NCI-H146 (cell line): ENCODE data around the gene RGS12.
A peak's percentile ranks its signal among the peaks of the same experiment; 100 is the strongest.

Source experiments
- DNase-seq: peaks from one replicate; lab custom pipeline; 2025; lab: John Stamatoyannopoulos, UW

Gene RGS12

DNA sequence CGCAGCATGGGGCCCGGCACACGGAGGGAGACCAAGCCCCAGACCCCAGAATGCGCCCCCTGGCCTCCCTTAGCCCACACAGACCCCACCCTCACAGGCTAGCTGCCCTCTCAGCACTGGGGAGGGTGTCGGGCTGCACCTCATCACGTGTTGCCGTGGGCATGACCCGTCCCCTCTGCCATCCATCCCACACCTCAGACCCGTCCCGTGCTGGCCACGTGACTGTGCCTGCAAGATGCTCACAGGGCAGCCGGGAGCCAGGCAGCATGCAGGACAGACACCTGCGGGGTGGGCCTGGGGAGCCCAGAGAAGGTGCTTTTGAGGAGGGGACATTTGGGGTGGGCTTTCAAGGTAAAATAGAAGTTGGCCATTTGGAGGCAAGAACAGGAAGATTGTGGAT is 39.0 kb upstream of the RGS12 start:
- DNase-seq = no peak

DNA sequence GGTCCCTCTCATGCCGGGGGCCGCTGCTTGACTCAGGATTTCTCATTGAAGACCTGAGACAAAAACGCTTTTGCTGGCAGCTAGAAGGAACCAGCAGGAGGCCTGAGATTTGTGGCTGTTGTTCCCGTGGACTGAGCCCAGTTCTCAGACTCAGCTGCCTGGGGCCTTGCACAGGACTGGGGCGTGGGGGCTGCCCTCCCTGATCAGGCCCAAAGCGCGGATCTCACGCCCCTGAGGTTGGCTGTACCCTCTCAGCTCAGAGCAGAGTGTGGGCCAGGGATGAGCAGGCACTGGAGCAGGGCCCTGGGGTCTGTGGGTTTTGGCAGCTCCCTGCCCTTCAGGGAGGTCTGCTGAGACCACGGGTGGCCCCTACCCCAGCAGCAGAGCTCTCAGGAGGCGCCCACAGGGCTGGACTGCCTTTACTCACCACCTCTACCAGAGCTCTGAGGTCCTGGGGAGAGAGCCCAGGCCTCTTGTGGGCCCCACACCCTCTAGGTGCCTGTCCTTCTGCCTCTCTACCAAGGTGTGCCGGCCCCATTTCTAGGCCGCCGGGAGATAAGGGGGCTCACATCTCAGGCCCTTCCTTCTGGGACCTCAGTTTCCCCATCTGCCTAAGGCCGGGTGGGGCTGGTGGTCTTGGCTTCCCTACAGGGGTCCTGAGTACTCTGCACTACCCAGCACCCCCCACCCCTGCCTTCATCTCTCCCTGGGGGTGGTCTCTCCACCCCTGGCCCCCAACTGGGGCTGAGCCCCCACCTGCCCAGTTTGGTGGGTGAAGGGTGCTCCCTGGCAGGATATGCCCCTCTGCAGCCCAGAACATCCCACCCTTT is 38.3 kb upstream of the RGS12 start:
- no peak for DNase-seq

DNA sequence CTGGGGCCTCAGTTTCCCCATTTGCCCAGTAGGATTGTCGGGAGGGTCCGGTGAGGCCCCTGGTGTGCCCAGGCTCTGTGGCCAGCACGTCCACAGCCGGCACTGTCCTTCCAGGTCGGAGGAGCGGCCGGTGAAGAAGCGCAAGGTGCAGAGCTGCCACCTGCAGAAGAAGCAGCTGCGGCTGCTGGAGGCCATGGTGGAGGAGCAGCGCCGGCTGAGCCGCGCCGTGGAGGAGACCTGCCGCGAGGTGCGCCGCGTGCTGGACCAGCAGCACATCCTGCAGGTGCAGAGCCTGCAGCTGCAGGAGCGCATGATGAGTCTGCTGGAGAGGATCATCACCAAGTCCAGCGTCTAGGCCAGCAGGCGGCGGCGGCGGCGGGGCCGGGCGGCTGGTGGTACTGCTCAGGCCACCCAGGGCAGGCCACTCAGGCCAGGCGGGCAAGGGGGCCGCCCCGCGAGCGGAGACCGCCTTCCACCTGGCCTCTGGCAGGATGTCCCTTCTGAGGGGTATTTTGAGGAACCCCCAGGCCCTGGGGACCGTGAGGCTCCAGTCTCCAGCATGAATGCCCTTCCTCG is 37.1 kb upstream of the RGS12 start:
- no peak for DNase-seq

DNA sequence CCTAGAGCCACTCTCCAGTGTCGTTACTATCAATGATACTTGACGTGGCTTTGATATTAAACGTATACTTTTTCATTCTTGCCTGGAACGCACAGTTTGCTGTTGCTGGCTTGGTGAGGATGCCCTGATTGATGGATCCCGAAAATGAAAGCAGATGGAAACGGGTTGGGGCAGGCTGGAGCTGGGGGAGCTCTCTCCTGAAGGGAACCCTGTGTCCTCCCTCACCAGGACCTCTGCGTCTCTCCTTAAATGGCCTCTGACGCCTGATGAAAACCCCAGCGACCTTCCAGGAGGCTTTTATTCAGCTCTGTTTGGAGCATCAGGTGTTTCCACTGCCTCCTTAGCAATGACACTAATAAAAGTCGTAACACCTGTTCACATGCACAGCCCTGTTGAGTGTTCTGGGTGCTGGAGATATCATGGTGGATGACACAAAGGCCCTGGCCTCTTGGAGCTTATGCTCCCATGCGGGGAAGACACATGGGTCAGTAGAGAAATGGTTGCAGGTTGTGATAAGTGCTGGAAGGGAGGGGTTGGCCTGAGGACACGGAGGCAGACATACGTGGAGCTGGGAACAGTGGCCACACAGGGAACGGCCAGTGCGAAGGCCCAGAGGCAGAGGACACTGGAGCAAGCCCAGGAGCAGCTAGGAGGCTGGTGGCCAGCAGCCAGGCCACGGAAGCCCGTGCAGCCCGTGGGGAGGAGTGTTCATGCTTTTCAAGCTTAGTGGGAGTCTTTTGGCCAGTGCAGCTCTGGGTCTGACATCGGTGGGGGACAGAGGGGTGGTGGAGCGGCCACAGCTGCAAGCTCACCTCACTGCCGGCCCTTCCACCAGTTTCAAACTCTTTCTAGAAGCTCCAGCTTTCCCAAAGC is 36.4 kb upstream of the RGS12 start:
- DNase-seq = no peak

DNA sequence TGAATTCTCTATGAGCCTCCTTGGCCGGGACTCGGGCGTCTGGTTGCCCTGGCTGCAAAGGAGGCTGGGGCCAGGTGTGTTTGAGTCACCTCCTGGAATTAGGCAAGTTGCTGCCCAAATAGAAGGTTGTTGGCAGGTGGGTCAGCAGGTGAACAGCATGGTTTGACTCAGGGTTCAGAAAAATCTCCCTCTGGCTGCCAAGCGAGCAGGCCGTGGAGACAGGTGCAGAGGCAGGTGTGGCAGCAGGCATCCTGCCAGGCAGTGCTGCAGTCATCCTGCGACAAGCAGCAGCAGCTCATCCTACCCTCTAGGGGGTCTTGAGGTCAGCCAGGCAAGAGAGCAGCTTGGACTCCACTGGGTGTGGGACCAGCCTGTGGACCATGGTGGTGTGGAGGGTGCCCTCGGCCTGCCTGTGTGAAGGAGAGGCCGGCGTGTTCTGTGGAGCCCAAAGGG is 35.7 kb upstream of the RGS12 start:
- DNase-seq = peak; percentile 89

DNA sequence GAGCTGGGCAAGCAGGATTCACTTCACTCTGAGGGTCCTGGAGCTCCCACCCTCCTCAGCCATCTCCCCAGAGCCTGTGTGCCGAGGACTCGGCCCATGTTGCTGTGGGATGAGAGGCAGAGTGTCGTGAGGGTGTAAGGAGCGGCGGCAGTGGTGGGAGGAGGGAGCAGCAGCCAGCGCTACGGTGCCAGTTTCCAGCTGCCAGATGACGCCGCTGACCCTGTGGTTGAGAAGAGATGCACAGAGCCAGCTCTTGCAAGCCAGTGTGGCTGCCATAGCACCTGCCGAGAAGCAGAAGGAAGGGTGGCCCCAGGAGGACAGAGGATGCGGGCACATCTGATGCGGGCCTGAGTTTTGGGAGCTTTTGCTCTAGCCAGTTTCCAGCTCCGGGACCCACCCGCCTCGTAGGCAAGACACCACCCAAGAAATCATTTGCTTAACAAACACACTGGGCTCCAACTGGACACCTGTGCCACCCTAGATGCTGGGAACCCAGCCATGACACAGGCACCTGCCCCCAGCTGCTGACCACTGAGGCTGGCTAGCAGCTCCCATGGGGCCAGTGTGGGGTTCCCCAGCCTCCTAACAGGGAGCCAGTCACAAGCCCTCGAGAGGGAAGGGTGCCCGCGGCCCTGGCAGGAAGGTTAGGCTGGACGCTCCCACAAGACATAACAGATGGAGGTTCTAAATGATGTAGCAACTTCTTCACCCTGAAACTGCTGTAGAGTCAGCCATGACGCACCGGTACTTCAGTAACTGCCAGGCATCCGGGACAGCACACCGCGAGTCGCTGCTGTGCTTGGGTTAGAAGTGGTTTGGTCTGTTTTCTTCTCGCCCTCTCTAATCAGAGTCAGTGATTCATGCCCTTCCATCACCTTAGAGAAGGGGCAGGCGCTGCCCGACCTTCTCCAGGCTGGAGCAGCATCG is 35.0 kb upstream of the RGS12 start:
- DNase-seq = no peak

DNA sequence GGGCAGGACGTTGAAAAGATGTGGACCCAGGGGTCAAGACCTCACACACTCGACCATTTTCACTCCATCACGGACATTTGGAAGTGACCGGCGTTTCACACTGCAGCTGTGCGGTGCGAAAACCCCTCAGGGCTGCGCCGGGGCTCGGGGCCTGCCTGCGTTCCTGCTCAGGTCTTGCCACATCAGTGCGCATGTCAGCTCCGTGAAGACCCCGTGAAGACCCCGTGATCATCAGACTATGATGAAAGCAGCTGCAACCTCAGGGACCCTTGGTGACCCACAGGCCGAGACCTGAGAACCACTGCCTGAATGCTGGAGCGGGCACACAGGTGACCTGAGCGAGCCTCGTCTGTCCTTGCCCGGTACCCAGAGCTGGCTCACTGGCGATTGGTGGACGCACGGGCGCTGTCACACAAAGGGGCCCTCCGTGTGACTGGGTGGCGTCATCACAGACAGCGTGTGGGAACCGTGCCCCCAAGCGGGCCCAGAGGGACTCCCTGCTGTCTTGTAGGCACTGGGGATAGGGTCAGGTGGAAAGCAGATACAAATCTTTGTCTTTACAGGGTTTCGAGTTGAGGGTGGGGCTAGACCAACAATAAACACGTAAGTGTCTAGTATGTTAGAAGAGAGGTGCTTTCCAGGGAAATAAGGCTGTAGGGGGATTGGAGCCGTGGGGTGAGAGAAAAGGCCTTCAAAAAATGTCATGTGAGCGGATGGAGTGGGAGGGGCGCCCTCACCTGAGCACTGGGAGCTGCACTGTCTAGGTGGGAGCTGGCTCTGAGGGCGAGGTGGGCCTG is 31.2 kb upstream of the RGS12 start:
- no peak for DNase-seq

DNA sequence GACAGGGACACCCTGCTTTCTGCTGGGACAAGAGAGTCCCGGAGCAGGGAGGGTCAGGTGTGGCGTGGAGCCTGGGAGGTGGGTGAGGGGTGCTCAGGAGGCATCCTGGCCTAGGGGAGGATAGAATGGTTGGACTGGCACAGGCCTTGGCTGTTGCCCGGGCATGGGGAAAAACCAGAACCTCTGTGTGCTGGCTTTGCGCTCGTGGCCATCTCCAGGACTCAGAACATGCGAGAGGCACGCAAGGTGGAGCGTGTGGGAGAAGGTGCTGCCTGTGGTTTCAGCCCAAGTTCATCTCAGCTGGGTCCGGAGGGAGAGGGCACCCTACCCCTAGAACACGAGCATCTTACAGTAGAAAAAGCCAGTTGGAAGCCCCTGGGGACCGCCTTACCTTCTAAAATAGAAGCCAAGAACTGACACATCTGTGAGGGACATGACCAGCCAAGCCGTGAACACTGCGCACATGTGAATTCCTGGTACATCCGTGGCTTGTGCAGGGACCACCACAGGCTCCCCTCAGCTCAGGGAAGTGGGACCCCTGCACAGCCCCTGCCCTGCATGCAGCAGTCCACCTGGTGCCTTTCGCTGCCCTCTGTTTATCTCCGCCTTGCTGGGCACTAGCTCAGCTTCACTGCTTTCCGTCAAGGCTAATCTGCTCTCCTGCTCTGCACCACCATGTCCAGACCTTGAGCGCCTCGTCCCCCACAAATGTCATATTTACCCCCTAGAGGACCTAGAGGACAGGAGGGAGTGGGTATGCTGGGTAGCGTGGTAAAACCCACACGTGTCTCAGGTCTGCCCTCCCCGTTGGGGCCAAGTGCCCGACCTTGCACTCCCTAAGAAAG is 30.4 kb upstream of the RGS12 start:
- no peak for DNase-seq

DNA sequence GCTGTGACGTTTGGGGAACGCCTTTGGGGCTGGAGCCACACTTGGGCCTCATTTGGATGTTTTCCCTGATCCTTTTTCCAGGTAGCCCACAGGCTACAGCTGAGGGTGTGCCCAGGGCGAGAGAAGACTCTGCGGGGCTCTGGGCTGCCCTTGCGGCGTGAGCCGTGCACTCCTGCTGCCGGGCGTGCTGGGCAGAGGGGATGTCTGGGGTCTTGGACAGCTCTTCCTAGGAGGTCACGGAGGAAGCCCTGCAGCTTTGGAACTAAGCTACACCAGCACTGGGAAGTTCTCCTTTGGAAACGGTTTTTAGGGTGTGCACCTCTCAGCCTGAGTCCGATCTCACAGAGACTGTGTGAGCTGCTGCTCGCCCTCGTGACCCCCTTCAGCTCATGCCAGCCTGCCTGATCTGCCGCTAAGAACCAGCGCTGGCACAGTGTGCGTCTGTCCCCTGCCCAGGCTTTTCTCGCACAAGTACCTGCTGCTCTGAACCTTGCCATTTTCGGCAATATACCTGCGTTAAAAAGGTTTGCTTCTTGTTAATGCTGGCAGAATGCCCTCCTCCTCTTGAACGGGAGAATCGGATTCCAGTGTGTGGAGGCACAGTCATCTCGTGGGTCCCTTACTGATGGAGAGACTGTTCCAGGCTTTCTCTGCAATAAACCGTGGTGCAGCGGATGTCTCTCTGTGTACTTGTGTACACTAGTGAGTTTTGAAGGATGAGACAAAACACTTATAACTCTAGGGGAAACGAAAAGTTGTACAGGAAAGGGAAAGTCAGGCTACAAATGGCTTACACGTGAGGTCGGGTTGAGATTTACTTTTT is 29.6 kb upstream of the RGS12 start:
- no peak for DNase-seq

DNA sequence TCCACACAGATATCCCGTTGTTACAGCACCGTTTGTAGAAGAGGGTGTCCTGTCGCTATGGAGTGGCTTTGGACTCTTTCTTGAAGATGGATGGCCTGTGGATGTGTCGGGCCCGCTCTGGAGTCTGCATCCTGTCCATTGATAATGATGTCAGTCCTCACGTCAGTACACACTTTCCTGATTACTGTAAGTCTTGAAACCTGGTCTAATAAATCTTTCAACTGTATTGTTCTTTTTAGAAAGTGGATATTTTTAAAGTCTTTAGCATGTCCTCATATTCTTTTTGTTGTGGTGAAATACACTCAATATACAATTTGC is 29.0 kb upstream of the RGS12 start:
- no peak for DNase-seq

DNA sequence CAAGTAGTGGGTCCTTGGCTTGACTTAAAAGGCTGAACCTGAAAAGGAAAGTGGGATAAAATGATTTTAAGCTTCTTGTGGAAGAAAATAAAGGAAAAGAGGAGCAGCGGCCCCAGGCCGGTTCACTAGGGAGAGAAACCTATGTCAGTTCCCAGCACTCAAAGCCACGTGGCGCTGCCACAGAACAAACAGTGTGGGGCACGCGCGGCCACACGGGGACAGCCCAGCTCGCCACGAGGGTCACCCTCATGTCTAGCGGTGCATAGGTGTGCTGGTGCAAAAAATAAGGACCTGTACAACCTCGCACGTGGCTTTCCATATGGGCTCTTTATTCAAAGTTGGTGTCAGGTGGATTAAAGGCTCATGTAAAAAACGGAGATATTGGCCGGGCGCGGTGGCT is 26.7 kb upstream of the RGS12 start:
- DNase-seq = no peak

DNA sequence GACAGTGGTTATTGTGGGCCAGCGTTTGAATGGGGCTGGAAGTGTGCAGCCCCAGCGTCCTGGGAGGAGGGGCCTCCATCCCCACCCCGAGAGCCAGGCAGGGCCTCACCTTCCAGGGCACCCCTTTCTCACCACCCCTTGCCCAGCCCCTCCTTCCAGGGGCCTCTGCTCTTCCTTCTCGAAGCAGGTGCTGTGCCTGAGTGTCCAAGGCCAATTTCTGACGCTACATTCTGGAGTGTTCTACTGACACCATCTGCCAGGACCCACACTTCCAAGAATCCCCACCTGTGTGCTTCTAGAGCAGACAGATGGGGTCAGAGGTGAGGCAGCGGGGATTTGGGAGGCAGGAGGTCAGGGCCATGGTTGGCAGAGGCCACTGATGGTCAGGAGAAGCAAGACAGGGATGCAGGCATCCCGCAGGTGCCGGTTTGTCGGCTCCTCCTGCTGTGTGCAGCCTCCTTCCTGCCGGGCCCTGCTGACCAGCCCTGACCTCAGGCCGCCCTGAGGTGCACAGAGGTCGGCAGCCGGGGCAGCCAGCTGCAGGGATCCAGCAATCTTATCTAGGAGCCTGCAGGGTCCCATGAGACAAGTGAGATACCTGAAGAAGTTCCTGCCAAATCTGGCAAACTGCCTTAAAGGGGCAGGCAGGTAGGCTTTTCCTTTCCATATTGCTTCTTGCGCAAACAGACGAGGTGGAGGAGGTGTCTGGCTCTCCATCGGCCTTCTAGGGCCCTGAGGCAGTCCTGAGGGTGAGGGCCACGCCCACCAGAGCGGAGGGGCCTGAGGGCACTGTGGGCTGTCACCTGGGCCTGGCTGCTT is 25.0 kb upstream of the RGS12 start:
- peak; percentile 38 for DNase-seq

DNA sequence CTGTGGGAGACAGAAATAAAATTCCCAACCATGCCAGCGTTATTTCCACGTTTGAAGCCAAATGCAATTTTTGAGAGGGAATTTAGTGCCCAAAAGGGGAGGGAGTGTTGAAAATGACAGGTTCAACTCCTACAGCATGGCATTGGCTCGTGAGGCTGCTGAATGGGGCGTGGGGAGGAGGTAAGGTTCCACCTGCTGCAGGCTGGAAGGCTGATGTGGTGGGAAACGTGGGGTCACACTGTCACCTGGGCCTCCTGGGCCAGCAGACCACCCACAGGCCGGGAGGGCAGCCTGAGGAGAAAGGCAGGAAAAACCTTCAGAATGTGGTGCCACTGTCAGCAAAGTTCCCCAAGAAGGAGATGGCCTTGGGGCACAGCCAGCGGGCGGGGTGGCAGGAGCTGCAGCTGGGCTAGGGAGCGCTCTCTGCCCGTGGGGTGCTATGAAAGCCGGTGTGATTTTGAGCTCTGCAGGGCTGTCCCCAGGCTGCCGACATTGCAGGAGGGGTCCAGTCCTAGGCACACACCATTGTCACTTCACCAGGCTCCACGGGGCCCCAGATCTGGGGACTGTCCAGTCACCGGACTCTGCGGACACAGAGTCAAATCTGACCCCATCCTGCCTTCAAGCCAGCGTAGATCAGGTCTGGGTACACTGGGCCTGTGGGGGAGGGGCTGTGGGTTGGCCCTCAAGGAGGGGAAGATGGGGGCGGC is 24.3 kb upstream of the RGS12 start:
- no peak for DNase-seq

DNA sequence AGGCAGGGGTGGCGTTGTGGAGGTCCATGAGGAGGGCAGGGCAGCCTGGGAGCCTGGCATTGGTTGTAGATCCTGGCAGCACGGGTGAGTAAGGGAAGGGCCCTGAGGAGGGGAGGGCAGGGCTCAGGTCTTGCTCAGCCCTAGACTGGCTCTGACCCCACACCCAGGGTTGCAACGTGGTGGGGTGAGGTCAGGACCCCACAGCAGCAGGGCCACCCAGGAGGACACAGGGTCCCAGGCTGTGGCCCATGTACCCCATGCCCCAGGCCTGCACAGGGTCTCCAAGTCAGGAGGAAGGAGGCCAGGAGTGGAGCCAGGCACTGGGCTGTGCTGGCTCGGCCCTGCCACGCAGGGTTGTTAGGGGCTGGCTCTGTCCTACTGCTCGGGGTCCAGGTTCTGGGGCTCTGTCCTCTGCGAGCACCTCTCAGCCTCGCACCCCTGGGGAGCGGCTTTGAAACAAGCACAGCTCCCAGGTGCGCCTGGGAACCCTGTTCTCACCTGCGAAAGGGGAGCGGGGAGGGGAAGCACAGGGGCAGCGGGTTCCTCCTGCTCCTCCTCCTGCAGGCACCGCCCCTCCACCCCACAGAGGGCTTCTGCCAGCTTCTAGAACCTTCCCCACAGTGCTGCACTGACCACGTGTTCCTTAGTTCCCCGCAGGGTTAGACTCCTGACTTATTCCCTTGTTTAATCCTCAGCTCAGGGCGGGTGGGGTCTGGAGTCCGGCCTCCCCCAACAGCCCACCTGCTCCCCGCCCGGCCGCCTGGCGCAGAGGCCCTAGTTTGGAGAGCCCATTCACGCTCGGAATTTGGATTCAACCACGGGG is 23.5 kb upstream of the RGS12 start:
- DNase-seq = no peak

DNA sequence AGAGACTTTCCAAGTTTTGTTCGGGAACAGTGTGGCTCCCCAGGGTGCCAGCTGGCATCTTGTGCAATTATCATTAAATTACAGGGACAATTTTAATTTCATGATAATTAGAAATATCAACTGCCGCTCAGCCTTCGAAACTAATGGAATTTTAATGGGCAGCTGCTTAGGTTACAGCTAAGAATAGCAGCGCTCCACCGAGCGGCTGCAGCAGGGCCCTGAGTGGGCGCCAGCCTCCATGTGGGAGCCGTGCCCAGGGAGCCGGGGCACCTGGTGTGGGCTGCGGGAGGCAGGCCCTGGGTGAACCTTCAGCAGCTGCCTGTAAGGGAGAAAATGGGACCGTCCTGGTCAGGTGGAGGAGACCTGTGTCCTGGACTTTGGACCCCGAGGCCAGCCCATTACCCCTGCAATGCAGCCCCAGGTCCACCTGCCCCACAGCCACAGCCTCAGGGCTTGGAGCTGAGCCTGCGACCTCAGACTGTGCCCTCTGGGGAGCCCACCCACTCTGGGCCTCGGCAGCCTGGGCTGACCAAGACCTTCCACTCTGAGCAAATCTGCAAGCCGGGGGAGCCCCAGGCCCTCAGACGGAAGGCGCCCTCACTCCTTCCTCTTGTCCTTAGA is 22.7 kb upstream of the RGS12 start:
- peak; percentile 39 for DNase-seq

DNA sequence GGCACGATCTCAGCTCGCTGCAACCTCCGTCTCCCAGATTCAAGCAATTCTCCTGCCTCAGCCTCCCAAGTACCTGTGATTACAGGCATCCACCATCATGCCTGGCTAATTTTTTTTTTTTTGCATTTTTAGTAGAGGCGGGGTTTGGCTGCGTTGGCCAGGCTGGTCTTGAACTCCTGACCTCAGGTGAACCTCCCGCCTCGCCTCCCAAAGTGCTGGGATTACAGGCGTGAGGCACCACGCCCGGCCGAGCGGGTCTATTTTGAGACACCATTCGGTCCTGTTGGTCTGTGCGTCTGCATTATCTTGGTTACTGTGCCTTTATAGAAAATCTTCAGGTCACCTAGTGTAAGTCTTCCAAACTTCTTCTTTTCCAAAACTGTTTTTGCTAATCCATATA is 21.7 kb upstream of the RGS12 start:
- no peak for DNase-seq
